Activated CD4-positive, alpha-beta T cell treated with anti-CD3 and anti-CD28 coated beads, Interleukin-2, Interleukin-4, amounts not matched to agents 100 ng/mL and 50 ng/mL, durations not matched to agents 16 hours and 8 hours (primary cell): Measurements from ENCODE around the gene SP140L.
"Not testable (repeated sequence)": the region's sequence is repeated elsewhere in the genome, so short reads cannot be mapped to it uniquely, and the experiment has no call there.

Experiments used
- DNase-seq: peaks from one replicate; pipeline ENCODE4 v3.0.0-alpha.2; 2020; ENCODE audit warnings: low spot score

Gene SP140L

GRCh38 chr2:230418341-230419016, 91.5 kb downstream of the SP140L start:
- no peak for DNase-seq

DNA sequence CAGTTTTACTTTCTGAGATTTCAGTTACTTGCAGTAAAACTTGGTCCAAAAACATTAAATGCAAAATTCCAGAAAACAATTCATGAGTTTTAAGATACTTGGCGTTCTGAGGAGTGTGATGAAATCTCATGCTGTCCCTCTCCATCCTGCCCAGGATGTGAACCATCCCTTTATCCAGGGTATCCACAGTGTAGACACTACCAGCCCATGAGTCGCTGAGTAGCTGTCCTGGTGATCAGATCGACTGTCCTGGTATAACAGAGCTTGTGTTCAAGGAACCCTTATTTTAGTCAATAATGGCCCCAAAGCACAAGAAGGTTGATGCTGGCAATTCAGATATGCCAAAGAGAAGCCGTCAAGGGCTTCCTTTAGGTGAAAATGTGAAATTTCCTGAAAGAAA, 92.2 kb downstream of the SP140L start:
- no peak for DNase-seq

DNA sequence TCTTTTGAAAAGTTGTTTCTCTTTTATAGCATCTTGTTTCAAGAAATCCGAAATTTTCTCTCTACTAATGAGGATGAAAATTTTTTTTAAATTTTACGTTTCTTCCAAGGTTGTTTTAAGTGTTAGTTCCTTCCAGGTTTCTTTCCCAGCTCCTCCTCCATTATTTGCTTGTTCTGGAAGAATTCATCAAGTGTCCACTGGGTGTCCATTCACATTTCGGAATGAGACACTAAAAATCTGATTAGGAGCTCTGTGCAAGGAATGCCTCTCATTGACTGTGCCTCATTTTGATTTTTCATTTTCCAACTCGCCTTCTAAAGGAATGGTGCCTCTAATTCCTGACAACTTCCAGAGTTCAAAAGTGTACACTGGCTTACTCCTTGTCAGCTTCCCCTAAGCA, 95.2 kb downstream of the SP140L start:
- no peak for DNase-seq

DNA sequence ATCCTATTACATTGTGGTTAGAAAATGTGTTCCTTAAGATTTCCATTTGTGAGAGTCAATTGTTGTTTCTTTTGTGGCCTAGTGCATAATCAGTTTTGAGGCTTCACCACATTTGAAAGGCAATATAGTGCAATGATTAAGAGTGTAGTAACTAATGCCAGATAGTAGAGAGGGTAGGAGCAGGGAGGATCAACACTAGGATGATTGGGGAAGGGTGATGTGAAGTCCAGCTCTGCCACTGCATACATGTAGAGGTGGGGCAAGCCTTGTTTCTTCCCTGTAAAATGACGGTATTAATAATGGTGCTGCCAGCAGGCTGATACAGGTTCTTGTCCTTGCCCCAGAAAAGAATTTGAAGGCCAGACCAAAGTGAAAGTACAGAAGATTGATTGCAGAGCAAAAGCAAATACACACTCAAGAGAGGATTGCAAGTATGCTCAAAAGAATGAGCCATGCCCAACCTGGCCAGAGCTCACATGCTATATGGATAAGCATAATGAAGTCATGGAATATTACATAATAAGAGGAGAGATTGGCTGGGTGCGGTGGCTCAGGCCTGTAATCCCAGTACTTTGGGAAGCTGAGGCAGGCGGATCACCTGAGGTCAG, 97.0 kb downstream of the SP140L start:
- no peak for DNase-seq

GRCh38 chr2:230425377-230425776, 98.4 kb downstream of the SP140L start:
- DNase-seq = no peak

DNA sequence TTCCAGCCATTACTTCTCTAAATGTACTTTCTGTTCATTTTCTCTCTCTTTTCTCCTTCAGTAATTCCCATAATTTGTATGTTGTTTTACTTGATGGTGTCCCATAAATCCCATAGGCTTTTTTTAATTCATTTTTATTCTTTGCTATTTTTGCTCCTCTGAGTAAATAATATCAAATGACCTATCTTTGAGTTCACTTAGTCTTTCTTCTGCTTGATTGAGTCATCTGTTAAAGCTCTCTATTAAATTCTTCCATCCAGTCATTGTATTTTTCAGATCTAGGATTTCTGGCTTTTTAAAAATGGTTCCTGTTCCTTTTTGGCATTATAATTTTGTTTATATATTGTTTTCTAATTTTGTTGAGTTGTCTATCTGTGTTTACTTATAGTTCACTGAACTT, 102.5 kb downstream of the SP140L start:
- no peak for DNase-seq

- DNase-seq = no peak
These were observed 104.2 kb downstream of the SP140L start for GRCh38 chr2:230430957-230431910.

DNA sequence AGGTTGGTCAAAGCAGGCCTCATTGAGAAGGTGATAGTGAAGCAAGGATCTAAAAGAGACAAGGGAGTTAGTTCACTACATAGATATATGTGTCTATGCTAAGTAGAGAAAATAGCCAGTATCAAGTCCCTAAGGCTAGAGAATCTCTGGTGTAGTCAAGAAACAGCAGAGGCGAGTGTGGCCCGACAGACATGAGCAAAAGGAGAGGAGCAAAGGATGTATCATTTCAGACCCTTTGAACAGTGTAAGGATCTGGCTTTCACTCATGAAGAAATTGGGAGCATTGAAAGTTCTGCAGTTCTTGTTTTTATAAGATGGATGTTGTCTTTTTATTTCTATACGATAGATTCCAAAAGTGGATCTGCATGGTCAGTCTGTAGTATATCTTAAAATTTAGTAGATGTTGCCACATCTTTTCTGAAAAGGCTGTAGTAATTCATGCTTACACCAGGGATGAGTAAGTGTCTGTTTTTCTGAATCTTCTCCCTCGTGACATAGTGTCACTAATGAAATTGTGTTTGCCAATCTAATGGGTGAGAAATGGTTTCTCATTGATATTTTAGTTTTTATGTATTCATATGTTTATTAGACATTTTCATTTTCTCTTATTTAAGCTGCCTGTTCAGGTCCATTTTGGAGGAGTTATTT, 107.8 kb downstream of the SP140L start:
- DNase-seq = no peak

GRCh38 chr2:230435431-230435830, 108.4 kb downstream of the SP140L start:
- no peak for DNase-seq

DNA sequence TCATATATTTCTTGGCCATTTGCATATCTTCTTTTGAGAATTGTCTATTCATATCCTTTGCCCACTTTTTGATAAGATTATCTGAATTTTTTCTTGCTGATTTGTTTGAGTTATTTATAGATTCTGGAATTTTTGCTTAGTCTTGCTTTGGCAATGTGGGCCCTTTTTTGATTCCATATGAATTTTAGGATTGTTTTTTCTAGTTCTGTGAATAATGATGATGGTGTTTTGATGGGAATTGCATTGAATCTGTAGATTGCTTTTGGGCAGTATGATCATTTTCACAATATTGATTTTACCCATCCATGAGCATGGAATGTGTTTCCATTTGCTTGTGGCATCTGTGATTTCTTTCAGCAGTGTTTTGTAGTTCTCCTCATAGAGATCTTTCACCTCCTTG, 112.1 kb downstream of the SP140L start:
- not testable (repeated sequence) for DNase-seq

DNA sequence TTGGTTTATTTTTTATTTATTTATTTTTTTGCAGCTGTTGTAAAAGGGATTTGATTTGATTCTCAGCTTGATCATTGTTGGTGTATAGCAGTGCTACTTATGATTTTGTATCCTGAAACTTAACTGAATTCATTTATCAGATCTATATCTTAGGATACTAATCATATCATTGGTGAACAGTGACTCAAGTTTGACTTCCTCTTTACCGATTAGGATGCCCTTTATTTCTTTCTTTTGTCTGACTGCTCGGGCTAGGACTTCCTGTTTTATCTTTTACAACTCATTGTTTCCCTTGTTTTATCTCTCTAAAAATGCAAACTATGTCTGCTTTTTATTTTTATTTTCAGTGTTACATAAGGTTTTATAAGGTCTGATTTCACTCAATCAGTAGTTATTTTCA, 112.6 kb downstream of the SP140L start:
- DNase-seq = peak; percentile 58

- DNase-seq = peak; percentile 78
These were observed 114.4 kb downstream of the SP140L start for GRCh38 chr2:230441227-230441897.

- DNase-seq = peak; percentile 35
These were observed 116.5 kb downstream of the SP140L start for GRCh38 chr2:230443541-230443940.

- DNase-seq = no peak
These were observed 117.8 kb downstream of the SP140L start for GRCh38 chr2:230444832-230445231.

GRCh38 chr2:230447036-230447435, 120.0 kb downstream of the SP140L start:
- DNase-seq = no peak

- peak; percentile 71 for DNase-seq
These were observed 120.8 kb downstream of the SP140L start for GRCh38 chr2:230447455-230448451.

- DNase-seq = no peak
These were observed 123.0 kb downstream of the SP140L start for GRCh38 chr2:230449901-230450467.

DNA sequence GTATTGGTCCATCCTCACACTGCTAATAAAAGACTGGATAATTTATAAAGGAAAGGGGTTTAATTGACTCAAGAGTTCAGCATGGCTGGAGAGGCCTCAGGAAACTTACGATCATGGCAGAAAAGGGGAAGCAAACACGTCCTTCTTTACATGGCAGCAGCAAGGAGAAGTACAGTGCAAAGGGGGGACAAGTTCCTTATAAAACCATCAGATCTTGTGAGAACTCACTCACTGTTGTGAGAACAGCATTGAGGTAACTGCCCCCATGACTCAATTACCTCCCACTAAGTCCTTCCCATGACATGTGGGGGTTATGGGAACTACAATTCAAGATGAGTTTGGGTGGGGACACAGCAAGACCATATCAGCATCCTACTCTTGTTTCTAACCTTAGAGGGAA, 126.0 kb downstream of the SP140L start:
- DNase-seq = no peak
